OCI-LY1 (cell line): ENCODE results near the gene ADAMTS17.

Experiments
- EZH2 ChIP-seq: fragments of 200-600 bp; sonication (generic), shearing (Covaris generic); IDR thresholded peaks from 2 replicates; pipeline ENCODE4 v1.8.0; 2017; ENCODE audit warnings: borderline replicate concordance, mixed run types, mild to moderate bottlenecking, antibody characterized with exemption, low read length, moderate library complexity, mixed read lengths
- TF ChIP-seq, protein P1 (sequence below): fragments of 200-600 bp; sonication (generic), shearing (Covaris generic); IDR thresholded peaks from 2 replicates; pipeline ENCODE4 v1.5.1; 2017; ENCODE audit warnings: mild to moderate bottlenecking, antibody characterized with exemption, low read length, moderate library complexity, mixed read lengths

DNA sequence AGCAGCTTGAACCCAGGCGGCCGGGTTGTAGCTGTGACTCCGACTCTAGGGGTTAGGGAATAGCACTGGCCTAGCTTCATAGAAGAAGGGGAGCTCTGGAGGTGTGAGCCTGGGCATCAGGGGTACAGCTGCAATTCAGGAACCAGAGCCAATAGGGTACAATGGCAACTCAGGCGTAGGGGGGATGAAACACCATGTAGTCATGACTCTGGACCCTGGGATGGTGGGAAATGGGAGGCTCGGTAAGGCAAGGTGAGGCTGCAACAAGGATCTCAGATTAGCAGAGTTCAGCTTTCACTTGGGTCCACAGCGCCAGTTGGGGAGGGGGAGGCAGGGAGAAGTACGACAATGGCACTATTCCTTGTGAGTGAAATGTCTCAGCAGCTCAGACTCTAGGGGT, 398.3 kb downstream of the ADAMTS17 start:
- TF ChIP-seq, protein P1, sequence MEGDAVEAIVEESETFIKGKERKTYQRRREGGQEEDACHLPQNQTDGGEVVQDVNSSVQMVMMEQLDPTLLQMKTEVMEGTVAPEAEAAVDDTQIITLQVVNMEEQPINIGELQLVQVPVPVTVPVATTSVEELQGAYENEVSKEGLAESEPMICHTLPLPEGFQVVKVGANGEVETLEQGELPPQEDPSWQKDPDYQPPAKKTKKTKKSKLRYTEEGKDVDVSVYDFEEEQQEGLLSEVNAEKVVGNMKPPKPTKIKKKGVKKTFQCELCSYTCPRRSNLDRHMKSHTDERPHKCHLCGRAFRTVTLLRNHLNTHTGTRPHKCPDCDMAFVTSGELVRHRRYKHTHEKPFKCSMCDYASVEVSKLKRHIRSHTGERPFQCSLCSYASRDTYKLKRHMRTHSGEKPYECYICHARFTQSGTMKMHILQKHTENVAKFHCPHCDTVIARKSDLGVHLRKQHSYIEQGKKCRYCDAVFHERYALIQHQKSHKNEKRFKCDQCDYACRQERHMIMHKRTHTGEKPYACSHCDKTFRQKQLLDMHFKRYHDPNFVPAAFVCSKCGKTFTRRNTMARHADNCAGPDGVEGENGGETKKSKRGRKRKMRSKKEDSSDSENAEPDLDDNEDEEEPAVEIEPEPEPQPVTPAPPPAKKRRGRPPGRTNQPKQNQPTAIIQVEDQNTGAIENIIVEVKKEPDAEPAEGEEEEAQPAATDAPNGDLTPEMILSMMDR: no peak
- TF ChIP-seq EZH2: no peak
